HepG2 (cell line): ENCODE data around the gene BIRC5. TPM values are rescaled to one million over a fixed set of nuclear protein-coding genes. Genes with fewer than 3 reads are reported as not detected.
A peak's percentile ranks its signal among the peaks of the same experiment; 100 is the strongest.

Experiments used
- CBX5 ChIP-seq: sonication (generic); formaldehyde crosslinking; IDR thresholded peaks from 2 replicates; pipeline ENCODE4 v1.4.0; 2020; ENCODE audit warnings: missing genetic modification reagents, borderline replicate concordance
- ETV6 ChIP-seq: sonication (generic); formaldehyde crosslinking; conservative IDR thresholded peaks from 2 replicates; pipeline ENCODE4 v1.4.0; 2020; ENCODE audit warnings: missing genetic modification reagents
- GABPB1 ChIP-seq: IDR thresholded peaks from 2 replicates; pipeline ENCODE4 v1.6.1; 2016; ENCODE audit warnings: mild to moderate bottlenecking, missing genetic modification reagents, moderate library complexity, missing compliant biosample characterization
- JUNB ChIP-seq: sonication (generic); formaldehyde crosslinking; IDR thresholded peaks from 2 replicates; pipeline ENCODE4 v1.8.0; 2022; ENCODE audit warnings: missing genetic modification reagents, mild to moderate bottlenecking, borderline replicate concordance
- KDM3A ChIP-seq: IDR thresholded peaks from 2 replicates; pipeline ENCODE4 v1.6.1; 2018; ENCODE audit warnings: low read depth, missing compliant biosample characterization
- KLF9 ChIP-seq: IDR thresholded peaks from 2 replicates; pipeline ENCODE4 v1.6.1; 2016; ENCODE audit warnings: low read depth
- MTA3 ChIP-seq: sonication (generic); formaldehyde crosslinking; IDR thresholded peaks from 2 replicates; pipeline ENCODE4 v1.4.0; 2020; ENCODE audit warnings: missing genetic modification reagents
- NR2C2 ChIP-seq: sonication (generic); formaldehyde crosslinking; IDR thresholded peaks from 2 replicates; pipeline ENCODE4 v1.4.0; 2020; ENCODE audit warnings: missing genetic modification reagents, mild to moderate bottlenecking, moderate library complexity, borderline replicate concordance
- PITX1 ChIP-seq: sonication (generic); formaldehyde crosslinking; IDR thresholded peaks from 2 replicates; pipeline ENCODE4 v1.5.1; 2020; ENCODE audit warnings: mild to moderate bottlenecking, missing genetic modification reagents
- ZNF12 ChIP-seq: sonication (generic); formaldehyde crosslinking; IDR thresholded peaks from 2 replicates; pipeline ENCODE4 v1.5.0; 2020; ENCODE audit warnings: missing genetic modification reagents
- ZNF205 ChIP-seq: IDR thresholded peaks from 2 replicates; pipeline ENCODE4 v1.6.1; 2018; ENCODE audit warnings: missing biosample characterization, missing genetic modification reagents
- ZNF263 ChIP-seq: sonication (generic); formaldehyde crosslinking; IDR thresholded peaks from 2 replicates; pipeline ENCODE4 v1.4.0; 2020; ENCODE audit warnings: missing genetic modification reagents
- ZNF296 ChIP-seq: sonication (generic); formaldehyde crosslinking; conservative IDR thresholded peaks from 2 replicates; pipeline ENCODE4 v1.5.0; 2020; ENCODE audit warnings: mild to moderate bottlenecking, missing genetic modification reagents
- ZNF34 ChIP-seq: sonication (generic); formaldehyde crosslinking; IDR thresholded peaks from 2 replicates; pipeline ENCODE4 v1.4.0; 2020; ENCODE audit warnings: mild to moderate bottlenecking, missing genetic modification reagents, borderline replicate concordance
- ZNF550 ChIP-seq: sonication (generic); formaldehyde crosslinking; IDR thresholded peaks from 2 replicates; pipeline ENCODE4 v1.4.0; 2020; ENCODE audit warnings: mild to moderate bottlenecking, missing genetic modification reagents, borderline replicate concordance
- ZNF564 ChIP-seq: sonication (generic); formaldehyde crosslinking; IDR thresholded peaks from 2 replicates; pipeline ENCODE4 v1.8.1; 2023; ENCODE audit warnings: mild to moderate bottlenecking, missing genetic modification reagents
- ZNF607 ChIP-seq: sonication (generic); formaldehyde crosslinking; IDR thresholded peaks from 2 replicates; pipeline ENCODE4 v1.5.1; 2020; ENCODE audit warnings: missing genetic modification reagents, mild to moderate bottlenecking, borderline replicate concordance
- ZNF883 ChIP-seq: sonication (generic); formaldehyde crosslinking; IDR thresholded peaks from 2 replicates; pipeline ENCODE4 v1.5.1; 2020; ENCODE audit warnings: mild to moderate bottlenecking, missing genetic modification reagents; ENCODE audit errors: not compliant biosample characterization
- polyA plus RNA-seq, 8 experiments: library from polyadenylated mRNA; depleted of rRNA in 3 of 8; stranded (reverse) in 7 of 8; unstranded in 1 of 8; fragments of >200 nt; fragmentation: Illumina TruSeq in 4 of 8; extraction: Trizol in 4 of 8; gene quantifications; 2 replicates each; pipeline versions ENCODE4 v1.2.1 to v1.2.3, GENCODE V29; 2011 to 2016; ENCODE audit warnings: low read depth in 4 of 8, missing spikeins in 1 of 8, mixed read lengths in 1 of 8; ENCODE audit not compliant: insufficient read depth in 1 of 8
- total RNA-seq, 5 experiments: library from RNA; depleted of rRNA; stranded (reverse); fragments of >200 nt; fragmentation: Illumina TruSeq; extraction: Trizol; gene quantifications; 2 replicates each; pipeline ENCODE4 v1.2.3, GENCODE V29; 2016; ENCODE audit warnings: low read depth in 1 of 5
- TF ChIP-seq, protein P1 (sequence below): fragments of 450-650 bp; IDR thresholded peaks from 2 replicates; pipeline ENCODE4 v1.6.1; 2017; ENCODE audit warnings: mild to moderate bottlenecking
- TF ChIP-seq, protein P2 (sequence below): IDR thresholded peaks from 2 replicates; pipeline ENCODE4 v1.6.1; 2016; ENCODE audit warnings: missing biosample characterization, missing genetic modification reagents, low read depth
- TF ChIP-seq, protein P3 (sequence below): sonication (generic); formaldehyde crosslinking; IDR thresholded peaks from 2 replicates; pipeline ENCODE4 v1.9.0; 2022; ENCODE audit warnings: low read depth, missing genetic modification reagents
- TF ChIP-seq, protein P4 (sequence below): IDR thresholded peaks from 2 replicates; pipeline ENCODE4 v1.6.1; 2012; ENCODE audit warnings: inconsistent platforms
- TF ChIP-seq, protein P5 (sequence below): sonication (generic); formaldehyde crosslinking; IDR thresholded peaks from 2 replicates; pipeline ENCODE4 v1.5.0; 2020; ENCODE audit warnings: missing genetic modification reagents

Gene BIRC5
- total and polyA plus RNA-seq, 2 of the 13 experiments (the other 11 are each of a cell fraction or from before 2014, with no cell fraction given), result 30.3 to 135 TPM

DNA sequence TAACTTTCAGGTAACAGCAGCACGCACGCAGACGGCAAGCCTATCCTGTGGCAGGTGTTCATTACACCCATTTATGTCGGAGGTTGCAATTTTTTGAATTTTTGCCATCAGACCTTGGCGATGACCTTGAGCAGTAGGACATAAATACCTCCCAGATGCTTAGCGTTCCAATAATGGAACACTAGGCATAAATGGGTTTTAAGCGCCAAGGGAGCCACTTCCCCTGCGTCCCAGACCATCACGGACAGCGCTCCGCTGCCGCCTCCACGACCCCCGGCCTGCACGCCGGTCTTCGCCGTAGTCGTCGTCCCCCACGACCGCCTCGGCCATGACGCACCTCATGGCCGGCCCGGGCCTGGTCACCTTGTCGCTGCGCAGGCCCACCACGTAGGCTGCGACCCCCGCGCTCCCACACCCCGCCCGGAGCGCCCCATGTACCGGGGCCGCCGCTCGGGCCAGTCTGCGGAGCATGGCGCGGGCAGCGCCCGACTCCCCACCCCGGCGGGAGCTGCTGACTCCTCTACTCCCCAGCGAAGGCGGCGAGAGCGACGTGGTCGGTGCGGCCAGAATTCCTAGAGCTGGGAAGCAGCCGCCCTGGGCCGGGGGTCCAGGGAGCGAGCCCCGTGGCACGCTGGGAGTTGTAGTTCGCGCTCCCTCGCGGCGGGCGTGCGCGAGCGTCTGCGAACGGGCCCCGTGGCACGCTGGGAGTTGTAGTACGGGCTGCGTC is 40.1 kb downstream of the BIRC5 start (continued):
- TF ChIP-seq, protein P1, sequence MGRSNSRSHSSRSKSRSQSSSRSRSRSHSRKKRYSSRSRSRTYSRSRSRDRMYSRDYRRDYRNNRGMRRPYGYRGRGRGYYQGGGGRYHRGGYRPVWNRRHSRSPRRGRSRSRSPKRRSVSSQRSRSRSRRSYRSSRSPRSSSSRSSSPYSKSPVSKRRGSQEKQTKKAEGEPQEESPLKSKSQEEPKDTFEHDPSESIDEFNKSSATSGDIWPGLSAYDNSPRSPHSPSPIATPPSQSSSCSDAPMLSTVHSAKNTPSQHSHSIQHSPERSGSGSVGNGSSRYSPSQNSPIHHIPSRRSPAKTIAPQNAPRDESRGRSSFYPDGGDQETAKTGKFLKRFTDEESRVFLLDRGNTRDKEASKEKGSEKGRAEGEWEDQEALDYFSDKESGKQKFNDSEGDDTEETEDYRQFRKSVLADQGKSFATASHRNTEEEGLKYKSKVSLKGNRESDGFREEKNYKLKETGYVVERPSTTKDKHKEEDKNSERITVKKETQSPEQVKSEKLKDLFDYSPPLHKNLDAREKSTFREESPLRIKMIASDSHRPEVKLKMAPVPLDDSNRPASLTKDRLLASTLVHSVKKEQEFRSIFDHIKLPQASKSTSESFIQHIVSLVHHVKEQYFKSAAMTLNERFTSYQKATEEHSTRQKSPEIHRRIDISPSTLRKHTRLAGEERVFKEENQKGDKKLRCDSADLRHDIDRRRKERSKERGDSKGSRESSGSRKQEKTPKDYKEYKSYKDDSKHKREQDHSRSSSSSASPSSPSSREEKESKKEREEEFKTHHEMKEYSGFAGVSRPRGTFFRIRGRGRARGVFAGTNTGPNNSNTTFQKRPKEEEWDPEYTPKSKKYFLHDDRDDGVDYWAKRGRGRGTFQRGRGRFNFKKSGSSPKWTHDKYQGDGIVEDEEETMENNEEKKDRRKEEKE, result no peak
- TF ChIP-seq ZNF607 (peak; percentile 93), NR2C2 (peak; percentile 90), ETV6 (peak; percentile 89), KLF9 (CRISPR knock-in tag) (peak; percentile 61; the same call in 1 of the 2 replicates), JUNB (no peak), ZNF296 (CRISPR knock-in tag) (0 out of 2 replicates have a peak, but pooled peaks have one; percentile 27), ZNF550 (CRISPR knock-in tag) (no peak), ZNF34 (no peak; the same call in 1 of the 2 replicates), KDM3A (CRISPR knock-in tag) (peak; percentile 83; the same call in 1 of the 2 replicates), GABPB1 (CRISPR knock-in tag) (peak; percentile 93), ZNF205 (CRISPR knock-in tag) (peak; percentile 94), ZNF12 (CRISPR knock-in tag) (no peak), ZNF883 (CRISPR knock-in tag) (peak; percentile 94), ZNF263 (CRISPR knock-in tag) (peak; percentile 60), MTA3 (CRISPR knock-in tag) (no peak), ZNF564 (CRISPR knock-in tag) (peak; percentile 94), PITX1 (CRISPR knock-in tag) (peak; percentile 59; the same call in 1 of the 2 replicates), CBX5 (CRISPR knock-in tag) (peak; percentile 87; the same call in 1 of the 2 replicates)
- TF ChIP-seq, protein P2, sequence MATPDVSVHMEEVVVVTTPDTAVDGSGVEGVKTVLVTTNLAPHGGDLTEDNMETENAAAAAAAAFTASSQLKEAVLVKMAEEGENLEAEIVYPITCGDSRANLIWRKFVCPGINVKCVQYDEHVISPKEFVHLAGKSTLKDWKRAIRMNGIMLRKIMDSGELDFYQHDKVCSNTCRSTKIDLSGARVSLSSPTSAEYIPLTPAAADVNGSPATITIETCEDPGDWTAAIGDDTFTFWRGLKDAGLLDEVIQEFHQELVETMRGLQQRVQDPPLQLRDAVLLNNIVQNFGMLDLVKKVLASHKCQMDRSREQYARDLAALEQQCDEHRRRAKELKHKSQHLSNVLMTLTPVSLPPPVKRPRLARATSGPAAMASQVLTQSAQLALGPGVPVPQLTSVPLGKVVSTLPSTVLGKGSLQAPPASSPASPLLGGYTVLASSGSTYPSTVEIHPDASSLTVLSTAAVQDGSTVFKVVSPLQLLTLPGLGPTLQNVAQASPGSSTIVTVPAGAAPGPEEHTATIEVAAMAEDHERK (CRISPR knock-in tag), result peak; percentile 98
- TF ChIP-seq, protein P3, sequence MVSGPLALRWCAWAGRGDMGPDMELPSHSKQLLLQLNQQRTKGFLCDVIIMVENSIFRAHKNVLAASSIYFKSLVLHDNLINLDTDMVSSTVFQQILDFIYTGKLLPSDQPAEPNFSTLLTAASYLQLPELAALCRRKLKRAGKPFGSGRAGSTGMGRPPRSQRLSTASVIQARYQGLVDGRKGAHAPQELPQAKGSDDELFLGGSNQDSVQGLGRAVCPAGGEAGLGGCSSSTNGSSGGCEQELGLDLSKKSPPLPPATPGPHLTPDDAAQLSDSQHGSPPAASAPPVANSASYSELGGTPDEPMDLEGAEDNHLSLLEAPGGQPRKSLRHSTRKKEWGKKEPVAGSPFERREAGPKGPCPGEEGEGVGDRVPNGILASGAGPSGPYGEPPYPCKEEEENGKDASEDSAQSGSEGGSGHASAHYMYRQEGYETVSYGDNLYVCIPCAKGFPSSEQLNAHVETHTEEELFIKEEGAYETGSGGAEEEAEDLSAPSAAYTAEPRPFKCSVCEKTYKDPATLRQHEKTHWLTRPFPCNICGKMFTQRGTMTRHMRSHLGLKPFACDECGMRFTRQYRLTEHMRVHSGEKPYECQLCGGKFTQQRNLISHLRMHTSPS (CRISPR knock-in tag), result peak; percentile 8; the same call in 1 of the 2 replicates
- TF ChIP-seq, protein P4, sequence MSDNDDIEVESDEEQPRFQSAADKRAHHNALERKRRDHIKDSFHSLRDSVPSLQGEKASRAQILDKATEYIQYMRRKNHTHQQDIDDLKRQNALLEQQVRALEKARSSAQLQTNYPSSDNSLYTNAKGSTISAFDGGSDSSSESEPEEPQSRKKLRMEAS, result peak; percentile 94
- TF ChIP-seq, protein P5, sequence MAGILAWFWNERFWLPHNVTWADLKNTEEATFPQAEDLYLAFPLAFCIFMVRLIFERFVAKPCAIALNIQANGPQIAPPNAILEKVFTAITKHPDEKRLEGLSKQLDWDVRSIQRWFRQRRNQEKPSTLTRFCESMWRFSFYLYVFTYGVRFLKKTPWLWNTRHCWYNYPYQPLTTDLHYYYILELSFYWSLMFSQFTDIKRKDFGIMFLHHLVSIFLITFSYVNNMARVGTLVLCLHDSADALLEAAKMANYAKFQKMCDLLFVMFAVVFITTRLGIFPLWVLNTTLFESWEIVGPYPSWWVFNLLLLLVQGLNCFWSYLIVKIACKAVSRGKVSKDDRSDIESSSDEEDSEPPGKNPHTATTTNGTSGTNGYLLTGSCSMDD, result peak; percentile 78; the same call in 1 of the 2 replicates
